GM18507 (cell line): ENCODE data around the gene SPATA18.
A peak's percentile ranks its signal among the peaks of the same experiment; 100 is the strongest.
"Not testable (repeated sequence)": the region's sequence is repeated elsewhere in the genome, so short reads cannot be mapped to it uniquely, and the experiment has no call there.

Experiments used
- DNase-seq: peaks from one replicate; pipeline ENCODE4 v3.0.0; 2011; ENCODE audit warnings: low read depth; ENCODE audit not compliant: insufficient read length; ENCODE audit errors: extremely low spot score
- FAIRE-seq: peaks from 2 replicates; lab custom pipeline; 2011; peaks lifted over from hg19 to GRCh38; lab: Jason Lieb, UNC

The SPATA18 gene

DNA sequence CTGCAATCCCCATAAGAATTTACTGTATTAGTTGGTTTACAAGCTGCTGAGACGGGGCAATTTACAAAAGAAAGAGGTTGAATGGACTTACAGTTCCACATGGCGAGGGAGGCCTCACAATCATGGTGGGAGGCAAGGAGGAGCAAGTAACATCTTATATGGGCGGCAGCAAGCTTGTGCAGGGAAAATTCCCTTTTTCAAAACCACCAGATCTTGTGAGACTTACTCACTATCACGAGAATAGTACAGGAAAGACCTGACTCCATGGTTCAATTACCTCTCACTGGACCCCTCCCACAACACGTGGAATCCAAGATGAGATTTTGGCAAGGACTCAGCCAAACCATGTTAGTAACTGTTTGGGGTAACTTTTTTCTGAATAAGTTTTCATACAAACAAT is 1.8 kb upstream of the SPATA18 start:
- DNase-seq (no peak), FAIRE-seq (no peak)

DNA sequence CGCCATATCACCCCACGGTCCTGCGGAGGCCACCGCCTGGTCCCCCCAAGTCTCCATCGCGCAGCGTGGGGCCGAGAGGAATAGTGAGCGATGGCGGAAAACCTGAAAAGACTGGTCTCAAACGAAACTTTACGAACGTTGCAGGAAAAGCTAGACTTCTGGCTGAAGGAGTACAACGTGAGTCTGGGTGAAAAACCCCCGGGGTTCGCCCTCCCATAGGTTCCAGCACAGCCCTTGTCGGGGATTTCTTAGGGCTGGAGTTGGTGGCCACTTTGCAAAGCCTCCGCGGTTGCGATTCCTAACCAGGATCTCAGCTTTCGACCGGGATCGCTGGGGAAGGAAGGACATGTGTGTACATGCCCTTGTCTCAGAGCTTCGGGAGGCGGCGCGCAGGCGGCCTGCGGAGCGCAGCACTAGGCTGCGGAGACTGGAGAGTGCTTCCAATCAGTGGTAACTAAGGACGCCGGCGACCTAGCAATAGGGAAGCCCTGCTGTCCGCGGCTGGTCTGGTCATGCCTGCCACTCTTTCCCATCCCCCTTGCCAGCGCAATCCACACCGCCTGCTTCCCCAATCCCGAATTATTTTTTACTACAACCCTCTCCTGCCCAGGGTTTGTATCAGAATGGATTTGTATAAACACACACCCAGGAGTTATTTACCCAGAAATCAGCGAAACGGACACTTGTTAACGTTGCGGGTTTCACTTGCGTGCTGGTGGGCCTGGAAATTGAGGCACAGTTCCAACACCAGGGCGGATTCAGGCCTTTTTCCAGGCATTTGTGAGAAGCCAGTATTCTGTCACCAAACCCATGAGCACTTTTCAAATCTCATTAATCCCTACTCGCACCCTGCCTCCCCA is 741 bp downstream of the SPATA18 start:
- peak; percentile 44 for FAIRE-seq
- DNase-seq: no peak

DNA sequence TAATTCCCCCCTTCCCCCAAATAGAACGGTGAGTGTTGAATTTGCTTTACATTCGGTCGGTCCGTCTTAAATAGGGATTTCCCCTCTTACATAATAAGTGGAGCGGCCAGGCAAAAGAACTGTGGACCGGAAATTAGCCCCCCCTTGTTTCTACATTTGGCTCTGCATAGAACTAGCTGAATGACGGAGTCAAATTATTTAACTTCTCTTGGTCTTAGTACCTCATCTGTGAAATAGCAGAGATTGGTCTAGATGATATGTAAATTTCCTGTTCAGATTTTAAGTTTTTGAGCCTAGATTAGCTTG is 1.3 kb downstream of the SPATA18 start:
- no peak for DNase-seq
- peak; percentile 39 for FAIRE-seq

DNA sequence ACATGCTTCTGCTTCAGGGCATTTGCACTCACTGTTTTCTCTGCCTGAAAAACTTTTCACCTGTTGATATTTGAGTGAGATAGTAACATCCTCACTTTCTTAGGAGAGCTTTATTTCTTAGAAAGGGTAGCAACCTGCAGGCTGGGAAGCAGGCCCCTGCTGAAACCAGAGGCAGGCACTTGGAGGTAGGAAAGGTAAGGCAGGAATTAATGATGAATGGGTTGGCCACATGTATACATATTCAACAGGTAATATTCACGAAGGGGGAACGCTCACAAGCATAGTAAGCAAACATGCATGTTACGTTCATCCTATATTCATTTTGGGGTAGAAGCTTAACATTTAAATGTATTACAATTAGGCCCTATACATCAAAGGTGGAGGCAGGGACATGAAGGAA is 3.1 kb downstream of the SPATA18 start:
- no peak for DNase-seq
- FAIRE-seq: no peak

DNA sequence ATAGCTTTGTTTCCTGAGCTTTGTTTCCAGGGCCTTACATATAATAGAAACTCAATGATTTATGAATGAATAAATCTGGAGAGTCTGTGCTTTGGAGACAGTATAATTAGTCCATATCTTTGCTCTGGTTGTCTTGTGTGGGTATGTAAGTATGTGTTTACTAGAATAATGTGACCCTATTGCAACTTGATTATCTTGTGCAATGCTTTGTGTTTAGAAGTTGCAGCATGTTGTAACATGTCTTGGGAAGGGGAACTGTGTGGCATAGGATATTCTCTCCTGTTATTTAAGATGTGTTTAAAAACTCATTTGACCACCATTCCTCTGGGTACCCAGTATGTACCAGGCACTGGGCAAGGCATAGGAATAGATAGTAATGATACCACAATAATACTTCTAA is 6.1 kb downstream of the SPATA18 start:
- FAIRE-seq (no peak), DNase-seq (no peak)

DNA sequence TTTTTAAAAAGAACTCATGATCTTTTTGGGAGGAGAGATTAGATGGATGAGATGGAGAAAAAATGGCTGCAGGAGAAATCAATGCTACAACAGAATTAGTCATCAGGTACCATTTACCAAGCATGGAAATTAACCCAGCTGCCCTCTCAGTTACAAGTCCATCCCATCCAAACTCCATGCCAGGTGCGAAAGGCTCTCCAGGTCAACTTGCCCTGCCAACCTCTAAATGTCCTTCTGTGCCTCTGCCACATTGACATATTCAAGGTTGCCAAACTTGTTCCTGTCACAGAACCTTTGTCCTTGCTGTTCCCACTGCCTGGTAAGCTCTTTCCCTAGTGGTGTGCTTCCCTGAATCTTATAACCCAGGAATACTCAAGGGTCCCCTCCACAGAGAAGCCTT is 7.2 kb downstream of the SPATA18 start:
- no peak for FAIRE-seq
- no peak for DNase-seq

DNA sequence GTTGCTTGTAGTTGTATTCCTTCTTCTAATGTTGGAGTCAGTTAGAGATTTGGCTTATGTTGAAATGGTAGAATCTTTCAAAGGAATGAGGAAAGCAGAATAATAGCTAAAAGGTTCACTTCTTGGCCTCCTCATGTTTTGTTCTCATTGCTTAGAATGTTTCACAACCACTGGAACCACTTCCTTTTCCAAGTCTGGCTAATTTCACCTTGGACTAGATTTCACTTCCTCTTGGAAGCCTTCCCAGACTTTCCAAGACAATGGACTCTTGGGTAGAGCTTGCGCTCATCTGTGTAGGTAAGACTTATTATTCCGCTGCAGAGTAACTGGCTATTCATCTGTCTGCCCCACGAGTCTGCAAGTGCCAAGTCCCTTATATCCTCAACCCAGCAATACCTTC is 8.3 kb downstream of the SPATA18 start:
- DNase-seq (no peak), FAIRE-seq (no peak)

DNA sequence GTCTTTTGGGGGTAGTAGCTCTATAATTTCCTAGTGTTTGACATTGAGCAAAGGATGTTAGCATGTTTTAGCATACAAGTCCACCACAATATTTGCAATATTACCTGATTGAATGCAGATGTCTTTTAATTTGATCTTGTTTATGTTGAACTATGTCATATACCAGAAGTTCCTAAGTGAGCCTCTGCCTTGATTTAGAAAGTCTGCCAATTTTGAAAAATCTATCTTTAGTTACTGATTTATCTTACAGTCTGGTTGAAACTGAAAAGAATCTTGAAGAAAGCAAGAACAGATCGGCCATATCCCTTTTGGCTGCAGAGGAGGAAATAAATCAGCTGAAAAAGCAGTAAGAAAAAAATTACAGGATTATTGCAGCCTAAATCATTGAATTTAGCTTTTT is 18.5 kb downstream of the SPATA18 start:
- no peak for DNase-seq
- no peak for FAIRE-seq

DNA sequence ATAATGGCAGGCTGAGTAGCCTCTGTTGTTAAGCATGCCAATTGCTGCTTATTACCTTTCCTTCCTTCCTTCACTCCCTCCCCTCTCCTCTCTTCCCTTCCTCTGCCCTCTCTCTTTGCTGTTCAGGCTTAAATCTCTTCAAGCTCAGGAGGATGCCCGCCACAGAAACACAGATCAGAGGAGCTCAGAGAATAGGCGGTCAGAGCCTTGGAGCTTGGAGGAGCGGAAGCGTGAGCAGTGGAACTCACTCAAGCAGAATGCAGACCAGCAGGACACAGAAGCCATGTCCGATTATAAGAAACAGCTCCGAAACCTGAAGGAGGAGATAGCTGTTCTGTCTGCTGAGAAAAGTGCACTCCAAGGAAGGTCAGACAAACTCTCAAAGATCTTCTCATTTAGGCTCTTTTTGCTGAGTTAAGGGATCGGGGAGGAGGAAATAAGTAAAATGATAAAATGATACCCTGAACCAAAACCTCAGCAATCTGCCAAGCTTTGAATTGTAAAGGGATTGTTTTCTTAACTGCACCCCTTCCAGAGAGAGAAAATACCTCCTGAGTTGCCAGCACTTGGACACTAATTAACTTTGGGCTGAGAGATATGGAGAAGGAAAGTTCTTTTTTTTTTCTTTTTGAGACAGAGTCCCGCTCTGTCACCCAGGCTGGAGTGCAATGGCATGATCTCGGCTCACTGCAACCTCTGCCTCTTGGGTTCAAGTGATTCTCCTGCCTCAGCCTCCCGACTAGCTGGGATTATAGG is 20.9 kb downstream of the SPATA18 start:
- no peak for DNase-seq
- no peak for FAIRE-seq

DNA sequence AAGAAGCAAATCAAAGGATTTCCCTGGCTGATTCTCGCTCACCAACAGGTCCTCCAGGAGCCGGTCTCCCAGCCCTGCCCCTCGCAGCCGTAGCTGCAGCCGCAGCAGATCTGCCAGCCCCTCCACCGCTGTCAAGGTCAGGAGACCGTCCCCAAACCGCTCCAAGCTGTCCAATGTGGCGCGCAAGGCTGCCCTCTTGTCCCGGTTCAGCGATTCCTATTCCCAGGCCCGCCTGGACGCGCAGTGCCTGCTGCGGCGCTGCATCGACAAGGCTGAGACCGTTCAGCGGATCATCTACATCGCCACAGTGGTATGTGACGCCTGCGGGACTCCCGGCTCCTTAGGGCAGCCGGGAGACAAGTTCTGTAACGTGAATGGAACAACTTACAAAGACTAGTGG is 25.6 kb downstream of the SPATA18 start:
- no peak for DNase-seq
- no peak for FAIRE-seq

DNA sequence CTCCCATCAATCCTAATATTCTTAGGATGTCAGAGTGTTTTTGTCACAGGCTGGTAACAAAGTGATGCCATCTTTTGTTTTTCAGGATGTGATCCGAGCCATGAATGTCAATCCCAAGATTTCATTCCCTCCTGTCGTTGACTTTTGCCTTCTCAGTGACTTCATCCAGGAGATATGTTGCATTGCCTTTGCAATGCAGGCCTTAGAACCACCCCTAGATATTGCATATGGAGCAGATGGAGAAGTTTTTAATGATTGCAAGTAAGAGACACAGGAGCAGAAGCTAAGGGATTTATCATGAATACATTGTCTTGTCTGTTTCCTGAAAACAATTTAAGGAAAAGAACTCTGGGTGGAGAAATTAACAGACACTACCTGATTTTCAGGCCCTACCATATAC is 28.6 kb downstream of the SPATA18 start:
- FAIRE-seq: no peak
- no peak for DNase-seq

DNA sequence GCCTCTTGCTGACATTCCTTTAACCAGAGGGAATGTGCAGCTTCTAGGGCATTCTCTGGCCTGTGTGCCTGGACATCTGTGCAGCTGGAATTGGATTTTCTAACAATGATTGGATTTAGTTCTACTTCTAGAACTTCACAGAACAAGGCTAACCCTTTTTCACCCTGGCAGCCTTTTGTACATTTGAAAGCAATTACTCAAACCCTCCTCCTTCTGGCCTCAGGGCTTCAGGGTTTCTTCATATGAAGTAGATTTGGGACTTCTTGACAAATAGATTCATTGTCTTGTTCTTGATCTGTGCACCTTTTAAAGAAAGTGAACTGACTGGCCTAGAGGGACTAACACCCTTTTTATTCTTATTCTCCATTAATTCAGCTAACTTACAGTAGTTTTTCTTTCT is 30.1 kb downstream of the SPATA18 start:
- no peak for DNase-seq
- no peak for FAIRE-seq

DNA sequence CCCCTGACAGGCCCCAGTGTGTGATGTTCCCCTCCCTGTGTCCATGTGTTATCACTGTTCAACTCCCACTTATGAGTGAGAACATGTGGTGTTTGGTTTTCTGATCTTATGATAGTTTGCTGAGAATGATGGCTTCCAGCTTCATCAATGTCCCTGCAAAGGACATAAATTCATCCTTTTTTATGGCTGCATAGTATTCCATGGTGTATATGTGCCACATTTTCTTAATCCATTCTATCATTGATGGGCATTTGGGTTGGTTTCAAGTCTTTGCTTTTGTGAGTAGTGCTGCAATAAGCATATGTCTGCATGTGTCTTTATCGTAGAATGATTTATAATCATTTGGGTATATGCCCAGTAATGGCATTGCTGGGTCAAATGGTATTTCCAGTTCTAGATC is 35.3 kb downstream of the SPATA18 start:
- DNase-seq, FAIRE-seq: not testable (repeated sequence)

DNA sequence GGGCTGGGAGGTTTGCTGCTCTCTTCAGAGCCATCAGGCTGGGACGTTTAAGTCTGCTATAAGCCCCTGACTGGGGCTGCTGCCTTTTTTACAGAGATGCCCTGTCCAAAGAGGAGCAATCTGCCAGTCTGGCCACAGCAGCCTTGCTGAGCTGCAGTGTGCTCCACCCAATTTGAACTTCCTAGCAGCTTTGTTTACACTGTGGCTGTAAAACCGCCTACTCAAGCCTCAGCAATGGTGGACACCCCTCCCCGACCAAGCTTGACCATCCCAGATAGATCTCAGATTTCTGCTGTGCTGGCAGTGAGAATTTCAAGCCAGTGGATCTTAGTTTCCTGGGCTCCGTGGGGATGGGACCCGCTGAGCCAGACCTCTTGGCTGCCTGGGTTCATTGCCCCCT is 40.7 kb downstream of the SPATA18 start:
- no peak for DNase-seq

DNA sequence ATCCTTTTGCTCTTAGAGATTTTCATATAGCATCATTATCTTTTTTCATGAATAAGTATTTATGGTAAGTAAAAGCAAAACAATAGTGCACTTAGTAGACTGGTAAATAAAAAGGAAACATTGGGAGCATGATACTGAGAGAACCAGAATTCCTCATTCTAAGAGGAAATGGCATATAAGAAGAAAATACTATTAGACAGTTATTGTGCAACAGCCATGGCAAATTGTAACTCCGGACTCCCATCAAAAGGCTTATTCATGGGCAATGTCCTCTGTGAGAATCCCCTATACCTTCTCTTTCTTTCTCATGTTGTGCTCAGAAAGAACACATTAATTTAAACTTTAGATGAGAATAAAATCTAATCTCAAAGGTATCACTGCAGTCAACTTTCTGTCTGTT is 42.4 kb downstream of the SPATA18 start:
- DNase-seq (no peak), FAIRE-seq (no peak)

More for the DNA sequence above, 40.7 kb downstream of the SPATA18 start:
- FAIRE-seq: no peak

DNA sequence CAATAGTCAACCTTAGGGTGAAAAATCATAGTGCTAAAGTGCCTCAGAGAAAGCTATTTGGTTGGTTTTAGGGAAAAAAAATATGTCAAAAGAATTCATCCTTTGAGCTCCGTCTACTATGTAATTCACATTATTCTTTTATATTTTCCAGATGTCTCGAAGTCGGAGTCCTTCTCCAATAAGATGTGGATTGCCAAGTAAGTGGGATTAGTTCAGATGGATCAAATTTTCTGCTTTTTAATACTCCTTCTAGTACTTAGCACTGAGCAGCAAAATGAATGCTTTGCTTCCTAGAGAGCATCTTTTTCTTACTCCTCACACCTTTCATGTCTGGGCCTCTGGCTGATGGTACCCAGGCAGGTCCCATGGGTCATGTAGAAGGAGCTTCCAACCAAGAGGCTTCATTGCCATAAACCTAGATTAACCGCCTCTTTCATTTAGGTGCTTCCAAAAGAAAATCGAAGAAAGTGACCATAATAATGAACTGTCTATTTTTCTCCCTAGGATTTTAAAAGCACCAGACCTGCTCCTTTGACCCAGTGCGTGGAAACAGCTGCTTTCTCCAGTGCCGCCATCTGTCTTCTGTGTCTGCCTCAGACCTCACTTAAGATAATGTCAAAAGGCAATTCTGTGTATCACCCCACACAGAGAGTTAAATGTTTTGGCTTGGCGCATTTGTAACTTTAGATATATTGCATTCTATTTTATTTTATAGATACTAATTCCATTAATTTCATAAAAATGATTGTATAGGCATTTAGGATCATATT is 43.5 kb downstream of the SPATA18 start:
- DNase-seq: no peak
- FAIRE-seq: no peak

DNA sequence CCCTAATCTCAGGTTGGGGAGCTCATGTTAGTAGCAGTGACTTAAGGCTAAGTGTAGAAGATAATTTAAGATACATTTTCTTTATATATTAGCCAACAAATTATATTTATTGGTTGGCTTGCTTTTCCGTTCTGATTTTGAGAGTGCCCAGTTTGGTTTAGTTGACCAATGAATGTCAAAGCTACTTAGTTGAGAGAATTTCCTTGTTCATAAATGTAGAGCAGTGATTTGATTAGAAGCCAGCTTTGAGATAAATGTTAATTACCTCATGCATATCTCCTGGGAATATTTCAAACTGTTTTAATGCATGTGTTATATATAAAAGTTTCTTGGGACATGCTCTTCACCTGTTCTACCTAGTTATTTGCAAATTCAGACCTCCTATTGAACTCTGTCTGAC is 44.3 kb downstream of the SPATA18 start:
- no peak for FAIRE-seq
- no peak for DNase-seq

DNA sequence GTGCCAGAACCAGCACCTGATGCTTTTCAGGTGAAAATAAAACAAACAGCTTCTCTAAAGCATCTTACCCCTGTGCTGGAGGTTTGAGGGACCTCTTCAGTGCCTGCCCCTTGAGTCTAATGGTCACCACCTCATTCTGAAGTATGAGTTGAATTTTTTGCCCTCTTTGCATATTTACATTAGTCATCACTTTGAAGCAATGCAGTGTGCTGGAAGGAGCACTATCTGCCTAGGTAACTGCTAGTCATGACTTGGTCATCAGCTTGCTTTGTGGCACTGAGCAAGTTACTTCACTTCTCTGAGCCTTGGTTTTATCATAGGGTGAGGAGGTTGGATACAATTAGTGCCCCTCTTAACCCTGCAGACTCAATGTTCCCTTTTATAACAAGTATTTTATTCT is 44.9 kb downstream of the SPATA18 start:
- DNase-seq: no peak
- no peak for FAIRE-seq

DNA sequence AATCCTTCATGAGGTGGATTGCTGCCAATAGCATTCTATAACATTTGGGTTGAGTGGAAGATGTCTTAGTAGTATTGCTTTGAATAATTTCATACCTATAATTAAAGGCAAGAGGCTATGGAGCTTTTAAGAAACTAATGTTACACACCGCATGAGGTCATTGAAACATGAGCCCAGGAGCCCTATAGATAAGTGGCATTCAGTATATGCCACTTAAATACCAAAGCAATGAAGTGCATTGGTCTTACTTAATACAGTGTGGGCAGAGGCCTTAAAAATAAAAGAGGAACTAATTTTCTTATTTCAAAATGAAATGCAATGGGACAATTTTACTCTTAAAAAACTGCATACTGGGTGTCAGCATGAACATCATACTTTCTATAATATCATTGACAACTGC is 47.5 kb downstream of the SPATA18 start:
- DNase-seq: no peak
- FAIRE-seq: no peak

DNA sequence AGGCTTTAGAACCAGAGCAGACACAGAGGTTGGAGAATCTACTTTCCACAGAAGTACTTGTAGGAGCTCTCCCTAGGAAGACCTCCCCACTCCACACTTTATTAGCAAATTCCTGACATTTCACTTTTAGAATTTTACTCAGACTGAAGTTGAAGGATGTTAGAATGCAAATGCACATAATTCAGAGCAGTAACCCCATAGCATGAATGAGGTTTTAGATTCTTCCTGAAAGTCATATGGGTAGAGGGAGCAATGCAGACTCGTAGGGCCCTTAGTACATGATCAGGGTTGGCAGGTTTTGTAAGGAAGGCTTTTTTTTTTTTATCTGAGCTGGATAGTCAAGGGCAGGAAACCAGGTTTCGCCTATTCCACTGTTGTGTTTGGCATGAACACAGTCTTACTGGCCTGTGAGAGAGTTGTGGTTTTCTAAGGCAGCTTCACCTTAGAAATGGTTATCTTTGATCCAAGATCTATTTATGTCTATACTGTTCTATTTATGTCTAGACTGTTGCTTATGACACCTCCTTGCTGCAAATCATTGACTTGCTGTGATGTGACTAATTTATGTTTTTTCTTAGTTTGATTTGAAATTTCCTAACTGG is 48.9 kb downstream of the SPATA18 start:
- FAIRE-seq: no peak
- DNase-seq: no peak
